CD8-positive, alpha-beta memory T cell (primary cell): ENCODE results near the gene RHBDF2. TPM values are rescaled to one million over a fixed set of nuclear protein-coding genes. Genes with fewer than 3 reads are reported as not detected.

Source experiments
- CTCF ChIA-PET: fragments of 350-600 bp; sonication (Branson Sonifier 250); formaldehyde crosslinking; loops from one replicate; lab custom pipeline; 2021; ENCODE audit warnings: antibody characterized with exemption; lab: Charles Lee
- POLR2A ChIA-PET: fragments of 350-600 bp; sonication (Branson Sonifier 250); formaldehyde crosslinking; loops from one replicate; lab custom pipeline; 2021; ENCODE audit warnings: antibody characterized with exemption; lab: Charles Lee
- DNase-seq, 5 donors: peaks; one replicate each; pipeline versions ENCODE4 v3.0.0 to v3.0.0-alpha.2; 2020 to 2022; ENCODE audit warnings: mixed read lengths in 1 of 5
- H3K27ac ChIP-seq: one replicate; pipeline ENCODE4 v1.7.0; 2013; ENCODE audit warnings: low read depth, mild to moderate bottlenecking, low read length, moderate library complexity
- H3K27me3 ChIP-seq: 2 replicates; pipeline ENCODE4 v1.7.0; 2013; ENCODE audit warnings: low read length, mild to moderate bottlenecking; ENCODE audit not compliant: insufficient read depth, poor library complexity, severe bottlenecking
- H3K36me3 ChIP-seq: 2 replicates; pipeline ENCODE4 v1.7.0; 2013; ENCODE audit warnings: mild to moderate bottlenecking, low read length, moderate library complexity; ENCODE audit not compliant: insufficient read depth
- H3K4me1 ChIP-seq: 2 replicates; pipeline ENCODE4 v1.7.0; 2013; ENCODE audit warnings: mild to moderate bottlenecking, low read length, moderate library complexity; ENCODE audit not compliant: insufficient read depth
- H3K4me3 ChIP-seq: 2 replicates; pipeline ENCODE4 v1.7.0; 2013; ENCODE audit warnings: mild to moderate bottlenecking, low read length
- H3K9me3 ChIP-seq: 2 replicates; pipeline ENCODE4 v1.7.0; 2013; ENCODE audit warnings: mild to moderate bottlenecking, low read length
- H3K27ac Mint-ChIP-seq, 8 donors: one replicate each; pipeline ENCODE4 v1.8.0; 2020 to 2021; ENCODE audit warnings: mixed read lengths in 8 of 8, mild to moderate bottlenecking in 6 of 8, inconsistent platforms in 3 of 8, moderate library complexity in 3 of 8
- H3K27me3 Mint-ChIP-seq, 2 donors: one replicate each; pipeline ENCODE4 v1.8.0; 2020 to 2021; ENCODE audit warnings: mixed read lengths in 2 of 2, mild to moderate bottlenecking in 1 of 2, moderate library complexity in 1 of 2
- H3K36me3 Mint-ChIP-seq, 3 donors: one replicate each; pipeline ENCODE4 v1.8.0; 2020 to 2021; ENCODE audit warnings: mixed read lengths in 3 of 3, inconsistent platforms in 1 of 3, mild to moderate bottlenecking in 1 of 3
- H3K4me1 Mint-ChIP-seq, 3 donors: one replicate each; pipeline ENCODE4 v1.8.0; 2020 to 2021; ENCODE audit warnings: mixed read lengths in 3 of 3, inconsistent platforms in 1 of 3, mild to moderate bottlenecking in 1 of 3
- H3K4me3 Mint-ChIP-seq, 7 donors: one replicate each; pipeline ENCODE4 v1.8.0; 2020 to 2021; ENCODE audit warnings: mixed read lengths in 7 of 7, mild to moderate bottlenecking in 6 of 7, moderate library complexity in 4 of 7, inconsistent platforms in 2 of 7
- H3K9me3 Mint-ChIP-seq, 5 donors: one replicate each; pipeline ENCODE4 v1.8.0; 2020 to 2022; ENCODE audit warnings: mixed read lengths in 5 of 5, mild to moderate bottlenecking in 3 of 5, moderate library complexity in 2 of 5, inconsistent platforms in 1 of 5
- polyA plus RNA-seq: library from polyadenylated mRNA; unstranded; fragments of 300-500 nt; fragmentation: Illumina TruSeq; gene quantifications from one replicate; pipeline ENCODE4 v1.2.3, GENCODE V29; 2021
- total RNA-seq, 2 experiments: library from RNA; stranded (reverse); gene quantifications; one replicate each; pipeline ENCODE4 v1.2.3, GENCODE V29; 2021

RHBDF2 gene
- total and polyA plus RNA-seq, 3 experiments from 2014 or later, result 38.2 to 42.5 (median 38.4) TPM

- Mint-ChIP-seq H3K36me3 (peaks cover 0 to 4% (median 3%) of the 10 kb centered on the region in 3 donors), H3K27ac (peak overlapping the region in 7 of 8 donors; percentile 46 to 88 (median 85)), H3K4me1 (peaks cover 36 to 50% (median 50%) of the 10 kb centered on the region in 3 donors), H3K9me3 (no peaks in the 10 kb centered on the region), H3K27me3 (no peaks in the 10 kb centered on the region), H3K4me3 (peak overlapping the region; percentile 27 to 94 (median 88))
- Histone ChIP-seq H3K36me3 (no peaks in the 10 kb centered on the region), H3K27me3 (no peaks in the 10 kb centered on the region), H3K4me1 (peaks cover 21% of the 10 kb centered on the region), H3K27ac (peak overlapping the region; percentile 73), H3K9me3 (no peaks in the 10 kb centered on the region), H3K4me3 (peak overlapping the region; percentile 63)
- ChIA-PET CTCF (interaction anchor here (1.3 to 1.6 kb wide), 3 partner anchors 16 to 106 kb away, joined by 3 read pairs; no protein-coding TSS in a partner anchor), POLR2A (no interaction called here)
- DNase-seq, result peak in 2 of 5 donors; percentile 15 to 18
Observed at GRCh38 chr17:76452127-76452659, 49.0 kb downstream of the RHBDF2 start.

- Histone ChIP-seq H3K4me1 (peaks cover 26% of the 10 kb centered on the region), H3K27me3 (no peaks in the 10 kb centered on the region), H3K27ac (no peak overlapping the region), H3K9me3 (no peaks in the 10 kb centered on the region), H3K36me3 (no peaks in the 10 kb centered on the region), H3K4me3 (peak overlapping the region; percentile 63)
- H3K27ac Mint-ChIP-seq, result peak overlapping the region in 5 of 8 donors; percentile 4 to 83 (median 33)
- peaks cover 0 to 4% (median 3%) of the 10 kb centered on the region in 3 donors for H3K36me3 Mint-ChIP-seq
- no peaks in the 10 kb centered on the region for H3K27me3 Mint-ChIP-seq
- ChIA-PET CTCF (interaction anchor here (1.5 kb wide), 1 partner anchor 54 kb away, joined by 4 read pairs; no protein-coding TSS in a partner anchor), POLR2A (no interaction called here)
- H3K4me3 Mint-ChIP-seq, result peak overlapping the region; percentile 27 to 94 (median 88)
- DNase-seq, result no peak
- H3K9me3 Mint-ChIP-seq, result no peaks in the 10 kb centered on the region
- peaks cover 36 to 57% (median 54%) of the 10 kb centered on the region in 3 donors for H3K4me1 Mint-ChIP-seq
Observed at GRCh38 chr17:76451506-76451905, 49.7 kb downstream of the RHBDF2 start.

GRCh38 chr17:76449126-76449525, 52.1 kb downstream of the RHBDF2 start:
- peaks cover 27% of the 10 kb centered on the region for H3K4me1 ChIP-seq
- peaks cover 0 to 9% (median 5%) of the 10 kb centered on the region in 3 donors for H3K36me3 Mint-ChIP-seq

GRCh38 chr17:76447931-76448652, 53.1 kb downstream of the RHBDF2 start:
- H3K4me3 Mint-ChIP-seq, result peak overlapping the region in 1 of 7 donors; percentile 56
- Histone ChIP-seq H3K4me3 (no peak overlapping the region), H3K27me3 (no peaks in the 10 kb centered on the region), H3K9me3 (no peaks in the 10 kb centered on the region), H3K27ac (no peak overlapping the region), H3K4me1 (peaks cover 27% of the 10 kb centered on the region), H3K36me3 (no peaks in the 10 kb centered on the region)
- H3K36me3 Mint-ChIP-seq, result peaks cover 0 to 11% (median 5%) of the 10 kb centered on the region in 3 donors
- POLR2A ChIA-PET, result interaction anchor here (0.6 to 0.8 kb wide), 2 partner anchors 40 to 574 kb away, joined by 3 read pairs; no protein-coding TSS in a partner anchor
- no peaks in the 10 kb centered on the region for H3K9me3 Mint-ChIP-seq
- no peaks in the 10 kb centered on the region for H3K27me3 Mint-ChIP-seq
- H3K27ac Mint-ChIP-seq, result peak overlapping the region in 2 of 8 donors; percentile 33 to 66
- peaks cover 51 to 81% (median 79%) of the 10 kb centered on the region in 3 donors for H3K4me1 Mint-ChIP-seq
- CTCF ChIA-PET, result no interaction called here
- DNase-seq, result no peak

More at GRCh38 chr17:76449126-76449525, 52.1 kb downstream of the RHBDF2 start:
- CTCF ChIA-PET, result no interaction called here
- H3K36me3 ChIP-seq, result no peaks in the 10 kb centered on the region
- H3K4me3 Mint-ChIP-seq, result peak overlapping the region in 2 of 7 donors; percentile 11 to 37
- no peaks in the 10 kb centered on the region for H3K27me3 ChIP-seq
- no peak for DNase-seq
- H3K27ac Mint-ChIP-seq, result peak overlapping the region in 1 of 8 donors; percentile 42
- POLR2A ChIA-PET, result interaction anchor here (0.8 kb wide), 1 partner anchor 575 kb away, joined by 3 read pairs; no protein-coding TSS in a partner anchor
- H3K4me3 ChIP-seq, result no peak overlapping the region
- no peaks in the 10 kb centered on the region for H3K9me3 ChIP-seq
- no peaks in the 10 kb centered on the region for H3K27me3 Mint-ChIP-seq
- peaks cover 53 to 80% (median 77%) of the 10 kb centered on the region in 3 donors for H3K4me1 Mint-ChIP-seq
- H3K9me3 Mint-ChIP-seq, result no peaks in the 10 kb centered on the region
- H3K27ac ChIP-seq, result no peak overlapping the region

GRCh38 chr17:76446449-76447231, 54.6 kb downstream of the RHBDF2 start:
- POLR2A ChIA-PET, result no interaction called here
- Mint-ChIP-seq H3K9me3 (no peaks in the 10 kb centered on the region), H3K4me1 (peaks cover 59 to 86% (median 84%) of the 10 kb centered on the region in 3 donors), H3K27ac (peak overlapping the region in 2 of 8 donors; percentile 19 to 75), H3K4me3 (peak overlapping the region in 1 of 7 donors; percentile 37), H3K36me3 (peaks cover 0 to 11% (median 7%) of the 10 kb centered on the region in 3 donors), H3K27me3 (no peaks in the 10 kb centered on the region)
- H3K27me3 ChIP-seq, result no peaks in the 10 kb centered on the region
- no peaks in the 10 kb centered on the region for H3K9me3 ChIP-seq
- peaks cover 34% of the 10 kb centered on the region for H3K4me1 ChIP-seq
- CTCF ChIA-PET, result no interaction called here
- no peak overlapping the region for H3K4me3 ChIP-seq
- H3K36me3 ChIP-seq, result no peaks in the 10 kb centered on the region
- no peak overlapping the region for H3K27ac ChIP-seq
- no peak for DNase-seq

GRCh38 chr17:76445697-76446448, 55.4 kb downstream of the RHBDF2 start:
- peaks cover 31% of the 10 kb centered on the region for H3K4me1 ChIP-seq
- H3K4me3 ChIP-seq, result no peak overlapping the region
- no peaks in the 10 kb centered on the region for H3K9me3 ChIP-seq
- H3K27me3 ChIP-seq, result no peaks in the 10 kb centered on the region
- POLR2A ChIA-PET, result no interaction called here
- peaks cover 57 to 86% (median 84%) of the 10 kb centered on the region in 3 donors for H3K4me1 Mint-ChIP-seq
- peaks cover 0 to 11% (median 7%) of the 10 kb centered on the region in 3 donors for H3K36me3 Mint-ChIP-seq
- CTCF ChIA-PET, result interaction anchor here (1.4 kb wide), 1 partner anchor 20 kb away, joined by 3 read pairs; no protein-coding TSS in a partner anchor
- H3K27ac ChIP-seq, result no peak overlapping the region
- no peak for DNase-seq
- H3K36me3 ChIP-seq, result no peaks in the 10 kb centered on the region
- peak overlapping the region in 1 of 8 donors; percentile 75 for H3K27ac Mint-ChIP-seq
- H3K4me3 Mint-ChIP-seq, result peak overlapping the region in 1 of 7 donors; percentile 37
- no peaks in the 10 kb centered on the region for H3K27me3 Mint-ChIP-seq
- no peaks in the 10 kb centered on the region for H3K9me3 Mint-ChIP-seq
